Left ventricle myocardium superior (tissue), 1 donor: ENCODE results near the gene RER1. TPM values are rescaled to one million over a fixed set of nuclear protein-coding genes. Genes with fewer than 3 reads are reported as not detected.

ENCODE experiments used
- ATAC-seq: fragments of 200-7000 bp; cut with Tn5 transposase; one replicate; pipeline ENCODE4 v1.9.1; 2020; ENCODE audit warnings: mild to moderate bottlenecking, moderate library complexity
- DNase-seq: peaks from one replicate; pipeline ENCODE4 v3.0.0-alpha.2; 2020
- intact Hi-C: fragments of 100-400 bp; cut with micrococcal nuclease; formaldehyde crosslinking; loops from one replicate; pipeline ENCODE4 v1.11.0; 2022
- total RNA-seq: library from RNA; stranded (reverse); fragmentation: NEBNext Ultra II Directional; extraction: Animal tissue kit (Norgen Biotek cat#: 25700); gene quantifications from one replicate; pipeline ENCODE4 v1.2.1, GENCODE V29; 2021
- donor health status: DM: no; HTN: yes; CAD: no; lungs with severe emphysema.

RER1 gene
- total RNA-seq, 1 donor from 2014 or later: 98.1 TPM

DNA sequence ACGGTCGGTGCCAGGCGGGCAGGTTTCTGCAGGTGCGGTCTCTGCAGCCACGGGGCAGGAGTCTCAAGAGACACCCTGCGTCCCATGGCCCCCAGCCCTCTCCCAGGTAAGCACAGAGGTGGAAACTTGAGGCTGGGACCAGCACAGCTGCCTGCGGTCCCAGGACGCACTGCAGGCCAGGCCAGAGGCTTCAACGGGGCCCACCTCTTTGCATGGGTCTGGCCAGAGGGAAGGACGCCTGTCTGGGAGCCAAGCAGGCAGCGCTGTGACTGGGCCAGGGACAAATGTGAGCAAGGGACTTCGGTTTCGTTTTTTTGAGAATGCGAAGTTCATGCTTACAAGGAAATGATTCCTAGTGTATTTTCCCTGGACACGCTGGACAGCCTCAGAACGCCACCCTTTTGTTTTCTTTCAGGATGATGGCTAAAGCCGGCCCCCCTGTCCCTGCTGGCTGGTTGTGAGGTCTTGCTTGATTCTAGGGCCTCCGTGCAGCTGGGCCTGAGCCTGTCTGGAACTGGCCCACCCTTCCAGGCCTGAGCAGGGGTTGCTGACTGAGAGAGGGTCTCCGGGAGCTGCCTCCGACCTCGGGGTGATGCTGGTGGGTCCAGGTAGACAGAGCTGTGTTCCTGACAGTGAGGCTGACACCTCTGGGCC lies 38.6 kb upstream of the RER1 start:
- intact Hi-C loops: no loop called here
- DNase-seq: peak; percentile 43
- ATAC-seq: peak; percentile 43

DNA sequence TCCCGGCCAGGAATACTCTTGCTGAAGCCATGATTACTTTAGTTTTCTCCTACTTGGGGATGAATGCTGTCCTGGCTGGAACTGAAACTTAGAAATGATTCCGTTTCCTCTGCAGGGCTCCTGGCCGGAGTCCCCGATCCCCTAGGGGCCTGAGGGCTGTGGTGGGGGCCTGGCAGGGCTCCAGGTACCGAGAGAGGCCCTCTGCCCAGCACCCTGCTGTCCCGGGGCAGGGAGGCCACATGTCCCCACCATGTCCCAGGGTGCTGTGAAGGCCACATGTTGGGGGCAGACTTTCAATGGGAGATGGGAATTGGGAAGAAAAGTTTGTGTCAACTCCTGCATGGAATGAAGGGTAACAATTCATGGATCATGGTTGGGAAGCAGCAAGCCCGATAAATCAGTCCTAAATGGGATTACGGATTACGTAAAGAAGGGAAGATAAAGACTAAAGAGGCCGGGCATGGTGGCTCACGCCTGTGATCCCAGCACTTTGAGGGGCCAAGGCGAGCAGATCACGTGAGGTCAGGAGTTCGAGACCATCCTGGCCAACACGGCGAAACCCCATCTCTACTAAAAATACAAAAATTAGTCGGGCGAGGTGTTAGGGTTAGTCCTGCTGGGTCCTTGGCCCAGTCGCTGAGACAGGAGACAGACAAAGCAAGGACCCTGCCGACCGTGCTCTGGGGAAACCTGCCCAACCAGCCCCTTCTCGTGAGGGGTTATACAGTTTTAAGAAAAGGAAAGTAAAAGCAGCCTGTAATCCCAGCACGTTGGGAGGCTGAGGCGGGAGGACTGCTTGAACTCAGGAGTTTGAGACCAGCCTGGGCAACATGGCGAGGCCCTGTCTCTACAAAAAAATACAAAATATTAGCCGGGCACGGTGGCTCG lies 37.8 kb upstream of the RER1 start:
- peak; percentile 28 for DNase-seq
- ATAC-seq: no peak

DNA sequence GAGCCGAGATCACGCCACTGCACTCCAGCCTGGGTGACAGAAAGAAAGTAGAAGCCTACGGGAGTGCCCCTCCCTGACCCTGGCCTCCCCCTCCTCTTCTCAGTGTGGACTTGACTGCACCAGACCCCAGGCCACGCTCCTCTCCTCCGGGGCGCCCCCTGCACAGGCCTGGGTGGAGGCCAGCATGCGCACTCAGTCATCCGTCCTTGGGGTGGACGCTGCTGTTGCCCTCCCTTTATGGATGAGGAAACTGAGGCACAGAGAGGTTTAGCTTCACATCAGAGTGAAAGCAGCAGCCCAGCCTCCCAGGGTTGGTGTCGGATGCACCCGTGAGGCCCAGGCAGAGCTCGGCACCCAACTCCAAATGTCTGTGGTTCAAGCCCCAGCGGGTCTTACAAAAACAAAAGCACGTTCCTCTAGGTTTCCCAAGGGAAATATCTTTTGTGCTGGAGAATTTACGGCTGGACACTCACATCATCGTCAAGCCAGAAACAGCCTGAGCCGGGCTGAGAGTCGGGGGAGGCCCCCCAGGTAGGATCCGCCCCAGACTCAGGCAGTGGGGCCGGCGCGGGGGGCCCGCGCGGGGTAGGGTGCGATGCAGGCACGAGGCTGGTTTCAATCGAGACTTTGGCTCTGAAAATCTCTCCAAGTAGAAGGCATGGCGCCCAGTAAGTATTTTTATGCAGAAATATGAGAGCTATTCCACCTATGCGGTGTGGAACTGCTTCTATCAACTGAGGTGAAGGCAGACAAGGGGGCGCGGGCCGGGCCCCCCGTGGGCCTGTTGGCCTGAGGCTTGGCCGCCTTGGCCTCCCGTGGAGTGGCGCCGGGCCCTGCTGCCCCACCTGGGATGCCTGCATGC lies 36.9 kb upstream of the RER1 start:
- peak; percentile 14 for DNase-seq
- intact Hi-C loops: no loop called here

More for the DNA sequence above, 37.8 kb upstream of the RER1 start:
- intact Hi-C loops: no loop called here

DNA sequence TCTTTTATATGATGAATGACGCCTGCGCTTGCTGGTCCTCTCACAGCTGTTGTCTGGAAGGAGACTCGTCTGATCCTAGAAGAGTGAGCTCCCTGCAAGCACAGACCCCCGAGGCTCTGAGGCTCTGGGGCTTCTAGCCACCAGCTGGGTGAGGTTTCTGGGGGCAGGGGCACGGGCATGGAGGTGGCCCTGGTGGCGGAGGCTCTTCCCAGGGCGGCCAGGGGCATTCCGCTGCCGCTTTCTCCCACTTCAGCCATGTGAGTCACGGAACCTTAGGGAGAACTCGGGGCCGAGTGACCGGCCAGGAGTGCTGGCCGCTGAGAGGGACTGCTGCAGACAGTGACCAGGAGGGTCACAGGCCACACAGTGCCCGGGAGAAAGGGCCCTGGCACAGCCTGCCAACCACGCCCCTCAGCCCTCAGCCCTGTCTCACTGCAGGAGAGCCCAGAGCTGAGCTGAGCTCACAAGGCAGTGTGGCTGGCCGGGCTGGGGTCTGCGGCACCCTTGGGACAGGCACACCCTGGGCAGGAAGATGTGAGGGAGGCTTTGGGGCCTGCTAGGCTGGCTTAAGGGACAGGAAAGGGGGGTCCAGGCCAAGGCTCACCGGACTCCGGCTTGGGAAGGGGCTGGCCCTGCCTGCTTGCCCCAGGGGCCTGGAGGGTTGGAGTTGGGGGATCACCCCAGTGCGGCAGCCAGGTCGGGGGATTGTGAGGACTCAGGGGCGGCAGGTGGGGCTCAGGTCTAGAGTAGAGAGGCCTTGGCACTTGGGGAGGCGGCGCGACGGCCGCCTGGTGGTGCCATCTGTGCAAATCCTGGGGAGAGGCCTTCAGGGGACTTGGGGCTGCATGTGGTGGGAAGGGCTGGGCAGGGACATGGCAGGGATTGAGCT lies 36.0 kb upstream of the RER1 start:
- ATAC-seq (no peak), DNase-seq (peak; percentile 18)
- intact Hi-C loops: no loop called here

More for the DNA sequence above, 36.9 kb upstream of the RER1 start:
- no peak for ATAC-seq

DNA sequence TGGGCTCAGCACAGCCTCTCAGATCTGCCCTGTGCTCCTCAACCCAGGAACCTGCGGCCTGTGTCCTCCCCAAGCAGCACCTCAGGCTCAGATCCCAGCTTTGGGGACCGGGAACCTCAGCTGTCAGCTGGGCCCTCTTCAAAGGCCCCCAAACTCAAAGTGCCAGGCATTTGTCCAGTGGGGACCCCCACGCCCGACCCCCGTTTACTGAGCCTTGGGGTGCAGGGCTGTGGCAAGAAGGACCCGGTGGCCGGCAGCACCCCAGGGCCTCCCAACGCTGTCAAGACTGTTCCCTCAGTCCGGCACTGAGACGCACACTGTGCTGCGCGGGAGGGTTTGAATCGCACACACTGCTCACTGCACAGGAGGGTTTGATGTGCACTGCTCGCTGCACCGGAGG lies 35.2 kb upstream of the RER1 start:
- ATAC-seq: no peak
- intact Hi-C loops: no loop called here

DNA sequence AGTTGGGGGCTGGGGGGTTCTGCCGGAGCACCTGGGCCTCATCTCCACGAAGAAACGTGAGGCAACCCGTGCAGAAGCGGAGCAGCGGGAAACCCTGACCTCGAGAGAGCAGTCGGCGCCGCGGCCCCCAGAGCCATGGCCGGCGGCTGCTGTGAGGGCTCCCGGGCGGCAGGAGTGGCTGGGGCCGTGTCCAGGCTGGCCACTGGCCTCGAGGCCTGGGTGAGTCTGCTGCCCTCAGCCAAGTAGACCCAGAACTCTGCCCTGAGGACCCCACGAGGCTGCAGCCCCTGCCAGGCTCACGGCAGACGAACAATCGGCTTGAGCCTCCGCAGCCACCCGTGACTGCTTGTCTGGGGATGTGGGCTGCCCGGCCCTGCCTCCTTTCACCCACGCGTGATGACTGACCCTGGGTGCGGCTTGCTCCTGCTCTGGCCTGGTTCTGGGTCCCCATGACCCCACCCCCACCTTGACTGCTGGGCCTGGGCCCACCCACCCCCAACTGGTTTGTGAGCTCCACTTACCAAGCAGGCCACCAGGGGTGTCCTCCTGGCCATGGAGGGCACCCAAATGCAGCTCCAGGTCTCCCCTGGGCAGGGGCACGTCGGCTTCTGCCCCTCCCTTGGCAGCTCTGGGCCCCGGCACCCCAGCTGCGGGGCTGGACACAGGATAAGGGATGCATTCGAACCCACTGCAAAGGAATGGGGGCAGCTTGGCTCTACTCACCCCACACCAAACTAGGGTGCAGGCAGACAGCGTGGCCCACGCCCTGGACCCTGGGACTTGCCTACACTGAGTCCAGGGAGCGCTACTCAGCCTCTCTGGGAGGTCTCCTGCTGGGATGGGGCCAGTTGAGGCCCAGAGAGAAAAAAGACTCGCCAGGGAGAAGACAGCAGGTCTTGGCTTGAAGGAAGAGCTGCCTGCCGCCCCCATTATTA lies 34.5 kb upstream of the RER1 start:
- peak; percentile 17 for DNase-seq
- no peak for ATAC-seq
- intact Hi-C loops: no loop called here

More for the DNA sequence above, 35.2 kb upstream of the RER1 start:
- peak; percentile 23 for DNase-seq

DNA sequence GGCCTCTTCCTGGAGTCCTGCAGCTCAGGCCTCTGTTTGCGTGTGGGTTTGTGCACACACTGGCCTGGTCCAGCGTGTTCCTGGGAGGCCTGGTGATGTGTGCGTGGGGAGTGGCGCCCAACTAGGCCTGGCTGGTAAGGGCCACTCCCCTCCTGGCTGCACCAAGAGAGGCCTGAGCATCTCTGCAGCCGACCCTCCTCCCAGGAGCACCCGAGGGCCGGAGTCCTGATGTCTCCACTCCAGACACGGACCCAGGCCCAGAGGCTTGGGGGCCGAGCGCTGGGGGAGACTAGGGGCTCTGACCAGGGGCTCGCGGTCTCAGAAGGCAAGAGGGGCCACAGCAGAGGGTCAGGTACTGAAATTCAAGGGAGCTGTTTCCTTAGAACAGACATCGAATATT lies 33.6 kb upstream of the RER1 start:
- intact Hi-C loops: no loop called here
- peak; percentile 12 for DNase-seq
- ATAC-seq: no peak

DNA sequence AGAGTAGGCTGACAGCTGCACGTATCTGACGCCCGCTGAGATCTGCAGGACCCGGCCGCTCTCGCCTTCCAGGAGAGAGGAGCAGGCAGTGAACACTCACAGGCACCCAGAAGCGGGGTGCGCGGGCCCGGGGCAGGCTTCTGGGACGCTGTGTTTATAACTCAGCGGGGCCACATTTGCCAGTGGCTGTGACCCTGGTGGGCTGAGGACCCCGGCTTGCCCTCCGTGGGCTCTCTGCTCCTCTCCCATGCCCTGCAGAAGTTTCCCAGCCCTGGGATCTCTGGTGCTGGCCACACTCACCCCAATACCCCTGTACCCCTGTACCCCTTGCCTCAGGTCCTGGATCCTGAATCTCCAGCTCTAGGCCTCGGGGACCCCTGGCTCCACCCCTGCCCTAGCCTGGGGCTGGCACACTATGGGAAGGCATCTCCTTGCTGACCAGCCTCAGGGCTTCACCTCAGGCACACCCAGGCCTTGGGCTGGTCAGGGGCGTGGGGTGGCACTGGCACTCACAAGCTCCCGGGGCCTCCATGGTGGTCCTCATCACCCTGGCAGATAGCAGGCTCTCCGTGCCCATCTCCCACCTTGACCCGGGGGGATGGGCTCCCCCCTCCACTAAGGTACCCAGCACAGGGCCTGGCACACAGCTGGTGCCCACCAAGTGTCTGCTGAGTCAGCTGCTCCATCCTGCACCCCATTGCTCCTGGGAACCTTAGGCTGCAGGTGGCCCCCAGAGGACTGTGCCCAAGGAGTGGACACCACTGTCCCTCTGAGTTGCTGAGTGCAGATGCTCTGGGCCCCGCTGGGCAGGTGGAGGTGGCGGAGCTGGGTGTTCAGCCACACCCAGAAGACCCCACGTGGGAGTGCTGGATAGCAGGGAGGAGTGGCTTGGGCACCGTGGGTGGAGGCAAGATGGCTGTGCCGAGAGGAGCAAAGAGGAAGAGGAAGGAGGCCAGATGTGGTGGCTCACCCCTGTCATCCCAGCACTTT lies 32.7 kb upstream of the RER1 start:
- intact Hi-C loops: no loop called here
- ATAC-seq (no peak), DNase-seq (peak; percentile 18)

DNA sequence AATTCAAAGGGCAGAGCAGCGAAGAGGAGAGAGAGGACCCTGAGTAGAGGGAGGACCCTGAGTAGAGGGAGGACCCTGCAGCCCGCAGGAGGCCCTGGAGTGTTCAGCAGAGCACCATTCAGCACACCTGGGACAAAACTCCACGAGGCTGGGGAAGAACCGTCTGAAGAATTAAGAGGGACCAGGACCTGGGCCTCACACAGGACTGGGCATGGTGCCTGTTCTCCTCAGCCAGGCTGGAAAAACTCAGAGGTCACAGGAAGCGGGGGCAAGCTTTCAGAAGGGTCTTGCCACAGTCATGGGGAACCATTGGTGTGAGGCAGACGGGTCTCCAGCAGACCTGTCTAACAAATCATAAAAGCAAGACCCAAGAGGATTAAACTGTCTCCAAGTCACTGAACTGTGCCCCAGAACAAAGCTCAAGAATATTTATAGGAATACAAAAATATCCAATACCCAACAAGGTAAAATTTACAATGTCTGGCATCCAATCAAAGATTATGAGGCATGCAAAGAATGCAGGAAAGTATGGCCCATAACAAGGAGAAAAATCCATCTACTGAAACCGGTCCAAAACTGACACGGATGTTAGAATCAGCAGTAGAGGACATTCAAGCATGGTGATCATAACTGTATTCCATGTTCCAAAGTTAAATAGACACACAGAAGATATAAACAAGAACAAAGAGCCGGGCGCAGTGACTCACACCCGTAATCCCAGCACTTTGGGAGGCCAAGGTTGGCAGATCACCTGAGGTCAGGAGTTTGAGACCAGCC lies 30.9 kb upstream of the RER1 start:
- intact Hi-C loops: no loop called here
- no peak for DNase-seq
- no peak for ATAC-seq

DNA sequence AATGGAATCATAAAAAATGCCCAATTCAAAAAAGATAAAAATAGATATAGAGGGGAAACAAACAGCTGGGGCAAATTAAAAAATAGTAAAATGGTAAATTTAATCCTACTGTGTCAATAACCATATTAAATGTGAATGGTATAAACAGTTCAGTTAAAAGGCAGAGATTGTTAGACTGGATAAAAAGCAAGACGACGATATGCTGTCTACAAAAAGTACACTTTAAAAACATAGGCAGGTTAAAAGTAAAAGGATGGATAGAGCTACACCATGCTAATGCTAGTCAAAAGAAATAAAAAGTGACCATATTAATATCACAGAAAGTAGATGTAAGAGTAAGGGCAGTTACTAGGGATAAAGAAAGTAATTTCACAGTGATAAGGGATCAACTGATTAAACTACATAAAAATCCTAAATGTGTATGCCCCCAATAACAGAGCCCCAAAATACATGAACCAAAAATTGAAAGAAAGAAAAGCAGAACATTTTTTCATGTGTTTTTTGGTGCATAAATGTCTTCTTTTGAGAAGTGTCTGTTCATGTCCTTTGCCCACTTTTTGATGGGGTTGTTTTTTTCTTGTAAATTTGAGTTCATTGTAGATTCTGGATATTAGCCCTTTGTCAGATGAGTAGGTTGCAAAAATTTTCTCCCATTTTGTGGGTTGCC lies 27.7 kb upstream of the RER1 start:
- intact Hi-C loops: no loop called here
- DNase-seq (no peak), ATAC-seq (no peak)

DNA sequence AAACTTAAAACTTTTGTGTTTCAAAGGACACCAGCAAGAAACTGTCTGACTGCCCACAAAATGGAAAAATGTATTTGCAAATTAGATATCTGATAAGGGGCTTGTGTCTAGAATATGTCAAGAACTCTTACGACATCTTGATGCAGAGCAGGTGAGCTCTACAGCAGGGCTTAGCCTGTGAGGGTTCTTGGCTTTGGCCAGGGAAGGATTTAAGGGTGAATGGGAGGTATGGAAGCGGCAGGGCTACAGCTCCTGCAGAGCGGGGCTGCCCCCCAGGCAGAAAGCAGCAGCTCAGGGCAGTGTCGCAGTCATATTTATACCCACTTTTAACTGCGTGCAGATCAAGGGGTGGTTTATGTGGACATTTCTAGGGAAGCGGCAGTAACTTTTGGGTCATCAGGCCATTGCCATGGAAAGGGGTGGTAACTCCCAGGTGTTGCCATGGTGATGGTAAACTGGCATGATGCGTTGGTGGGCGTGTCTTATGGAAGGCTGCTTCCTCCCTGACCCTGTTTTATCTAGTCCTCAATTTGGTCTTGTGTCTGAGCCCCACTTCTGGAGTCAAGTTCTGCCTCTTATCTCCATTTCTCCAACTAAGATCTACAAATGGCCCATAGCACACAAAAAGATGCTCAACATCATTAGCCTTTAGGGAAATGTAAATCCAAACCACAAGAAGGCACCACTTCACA lies 23.4 kb upstream of the RER1 start:
- intact Hi-C loops: no loop called here
- no peak for DNase-seq
- no peak for ATAC-seq

DNA sequence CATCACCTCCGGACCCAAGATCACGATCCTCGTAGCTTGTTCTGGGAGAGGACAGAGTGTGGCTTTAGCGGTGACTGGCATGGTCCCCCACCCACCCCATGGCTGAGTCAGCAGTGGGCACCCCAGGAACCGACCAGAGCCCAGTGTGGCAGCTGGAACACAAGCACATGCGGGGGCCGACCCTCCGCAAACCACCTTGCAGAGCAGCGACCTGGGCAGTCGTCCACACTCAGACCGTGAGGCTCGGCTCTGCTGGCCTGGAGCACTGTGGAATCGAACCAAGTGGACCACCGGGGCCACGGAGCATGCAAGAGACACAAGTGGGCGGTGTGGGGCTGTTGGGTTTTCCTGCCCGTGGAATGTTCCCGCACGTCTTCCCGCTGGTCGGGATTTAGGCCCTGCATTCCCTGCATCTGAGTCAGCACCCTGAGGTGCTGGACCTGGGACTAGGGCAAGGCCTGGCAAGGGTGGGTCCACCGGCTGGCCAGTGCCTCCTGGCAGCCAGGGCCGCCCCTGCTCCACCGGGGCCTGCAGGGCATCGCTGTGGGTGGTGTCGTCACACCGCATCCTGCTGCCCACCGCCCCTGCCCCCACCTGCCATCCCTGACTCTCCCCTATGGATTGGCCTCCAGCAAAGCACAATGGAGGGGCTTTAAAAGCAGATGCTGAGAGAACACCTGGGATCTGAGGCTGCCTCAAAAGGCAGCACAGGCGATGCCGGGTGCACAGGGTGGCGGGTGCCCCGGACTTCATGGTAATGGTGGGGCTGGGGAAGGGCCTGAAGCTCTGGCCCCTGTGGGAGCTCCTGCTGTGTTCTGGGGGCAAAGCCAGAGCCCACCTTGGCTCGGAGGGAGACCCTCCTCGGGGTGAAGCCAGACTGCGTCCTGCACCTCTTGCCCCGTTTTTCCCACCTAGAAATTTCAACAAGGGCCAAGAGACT lies 18.8 kb upstream of the RER1 start:
- DNase-seq (no peak), ATAC-seq (no peak)
- intact Hi-C loops: no loop called here

DNA sequence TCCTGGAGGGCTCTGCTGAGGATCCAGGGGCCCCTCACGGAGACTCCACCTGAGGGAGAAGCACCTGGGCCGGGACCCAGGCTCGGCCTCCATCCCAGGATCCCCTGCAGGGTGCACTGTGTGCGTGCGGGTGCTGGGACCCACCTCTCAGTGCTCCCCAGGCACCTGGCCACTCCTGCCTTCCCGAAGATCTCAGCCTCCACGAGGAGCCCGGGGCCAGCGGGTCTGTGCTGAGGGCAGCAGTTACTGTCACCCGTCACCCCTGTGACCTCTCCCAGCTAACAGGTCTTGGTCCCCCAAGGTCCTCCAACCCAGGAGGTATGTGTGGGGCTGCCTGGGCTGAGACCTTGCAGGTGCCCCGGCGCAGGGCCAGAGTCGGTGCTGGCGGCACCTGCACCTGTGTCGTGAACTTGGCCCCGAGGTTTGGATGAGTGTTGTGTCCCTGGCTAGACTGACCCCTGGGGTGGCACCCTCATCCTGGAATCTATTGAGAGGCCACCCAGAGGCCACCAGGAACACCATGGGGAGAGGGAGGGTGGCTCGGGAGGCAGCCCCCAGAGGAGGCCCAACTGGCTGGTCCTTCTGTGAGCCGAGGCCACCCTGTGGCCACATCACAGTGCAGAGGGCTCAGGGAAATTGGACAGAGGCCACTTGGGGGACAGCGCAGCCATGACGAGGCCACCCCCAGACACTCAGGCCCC lies 17.9 kb upstream of the RER1 start:
- intact Hi-C loops: no loop called here
- no peak for ATAC-seq
- no peak for DNase-seq
